ENCODE measurements around the gene RASD2. TPM values are rescaled to one million over a fixed set of nuclear protein-coding genes. Genes with fewer than 3 reads are reported as not detected.

Gene RASD2
- total and polyA plus RNA-seq, 2 donors from 2014 or later, result 1.1 to 3.4 TPM

DNA sequence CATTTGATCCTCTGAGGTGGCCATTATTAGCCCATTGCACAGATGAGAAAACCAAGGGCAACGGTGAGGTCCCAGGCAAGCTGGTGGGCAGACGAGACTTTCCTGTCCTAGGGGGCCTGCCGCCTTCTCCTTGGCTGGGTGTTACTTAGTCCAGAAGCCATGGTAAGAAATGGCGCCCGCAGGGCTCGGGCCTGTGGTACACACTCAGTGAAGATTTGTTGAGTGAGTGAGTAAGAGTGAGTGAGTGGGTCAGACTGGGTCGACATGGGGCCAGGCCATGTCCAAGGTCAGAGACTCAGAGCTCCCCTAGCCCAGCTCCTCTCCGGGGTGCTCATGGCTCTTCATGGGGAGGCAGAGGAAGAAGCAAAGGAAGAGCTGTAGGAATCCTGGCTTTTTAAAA is 36.0 kb downstream of the RASD2 start:
- no peak overlapping the region for H3K27ac ChIP-seq (ENCODE audit: low read depth in 2 of 2, low read length in 2 of 2)
- H3K9me3 ChIP-seq (ENCODE audit: control insufficient read depth in 2 of 3, insufficient read depth in 1 of 3, low read length in 3 of 3), result no peaks in the 10 kb centered on the region
- H3K9ac ChIP-seq (ENCODE audit: low read length in 3 of 3), result no peak overlapping the region
- TF ChIP-seq, protein P1, sequence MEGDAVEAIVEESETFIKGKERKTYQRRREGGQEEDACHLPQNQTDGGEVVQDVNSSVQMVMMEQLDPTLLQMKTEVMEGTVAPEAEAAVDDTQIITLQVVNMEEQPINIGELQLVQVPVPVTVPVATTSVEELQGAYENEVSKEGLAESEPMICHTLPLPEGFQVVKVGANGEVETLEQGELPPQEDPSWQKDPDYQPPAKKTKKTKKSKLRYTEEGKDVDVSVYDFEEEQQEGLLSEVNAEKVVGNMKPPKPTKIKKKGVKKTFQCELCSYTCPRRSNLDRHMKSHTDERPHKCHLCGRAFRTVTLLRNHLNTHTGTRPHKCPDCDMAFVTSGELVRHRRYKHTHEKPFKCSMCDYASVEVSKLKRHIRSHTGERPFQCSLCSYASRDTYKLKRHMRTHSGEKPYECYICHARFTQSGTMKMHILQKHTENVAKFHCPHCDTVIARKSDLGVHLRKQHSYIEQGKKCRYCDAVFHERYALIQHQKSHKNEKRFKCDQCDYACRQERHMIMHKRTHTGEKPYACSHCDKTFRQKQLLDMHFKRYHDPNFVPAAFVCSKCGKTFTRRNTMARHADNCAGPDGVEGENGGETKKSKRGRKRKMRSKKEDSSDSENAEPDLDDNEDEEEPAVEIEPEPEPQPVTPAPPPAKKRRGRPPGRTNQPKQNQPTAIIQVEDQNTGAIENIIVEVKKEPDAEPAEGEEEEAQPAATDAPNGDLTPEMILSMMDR (IDR thresholded peaks at IDR 0.05; ENCODE audit: borderline replicate concordance, extremely low read depth, insufficient read depth), result no peak
- intact Hi-C loops (cut with DNase I), result loop anchor here (5.0 kb wide), 1 partner anchor 144 kb away; no protein-coding TSS in a partner anchor
- H3K4me3 ChIP-seq (ENCODE audit: low read length in 3 of 3), result no peak overlapping the region
- no peaks in the 10 kb centered on the region for H3K36me3 ChIP-seq (ENCODE audit: control insufficient read depth in 2 of 3, insufficient read depth in 3 of 3, low read length in 3 of 3)
- no peaks in the 10 kb centered on the region for H3K27me3 ChIP-seq (ENCODE audit: control insufficient read depth, insufficient read depth, low read length)
- no peaks in the 10 kb centered on the region for H3K4me1 ChIP-seq (ENCODE audit: control insufficient read depth in 2 of 3, insufficient read depth in 2 of 3, low read depth in 1 of 3, low read length in 3 of 3)
- DNase-seq (no peak), FAIRE-seq (no peak)

DNA sequence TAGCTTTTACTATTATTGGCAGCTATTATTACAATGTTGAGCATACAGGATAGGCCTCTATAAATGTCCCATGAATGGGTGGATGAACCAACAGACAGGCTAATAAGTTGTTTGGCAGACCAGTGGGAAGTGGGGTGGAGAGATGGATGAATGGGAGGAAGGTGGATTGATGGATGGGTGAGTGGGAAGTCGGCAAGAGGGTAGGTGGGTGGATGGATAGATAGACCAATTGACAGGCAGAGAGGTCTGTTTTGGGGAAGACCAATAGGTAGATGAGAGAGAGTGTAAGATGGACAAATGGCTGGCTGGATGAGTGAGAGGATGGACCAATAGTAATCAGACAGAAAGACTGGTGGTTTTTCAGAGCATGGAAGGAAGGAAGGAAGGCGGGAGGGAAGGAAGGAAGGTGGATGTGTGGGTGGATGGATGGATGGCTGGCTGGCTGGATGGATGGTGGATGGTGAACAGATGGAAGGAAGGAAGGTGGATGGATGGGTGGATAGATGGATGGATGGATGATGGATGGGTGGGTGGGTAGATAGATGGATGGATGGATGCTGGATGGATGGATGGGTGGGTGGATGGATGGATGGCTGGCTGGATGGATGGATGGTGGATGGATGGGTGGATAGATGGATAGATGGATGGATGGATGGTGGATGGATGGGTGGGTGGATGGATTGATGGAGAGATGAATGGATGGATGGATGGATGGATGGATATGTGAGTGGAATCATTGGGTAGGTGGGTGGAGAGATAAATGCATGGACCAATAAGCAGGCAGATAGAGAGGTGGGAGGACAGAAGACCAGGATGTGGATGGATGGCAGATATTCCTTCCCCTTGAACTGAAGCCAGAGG is 37.4 kb downstream of the RASD2 start:
- peaks cover 0 to 2% (median 0%) of the 10 kb centered on the region in 3 donors for H3K4me1 ChIP-seq (ENCODE audit: control insufficient read depth in 2 of 3, insufficient read depth in 2 of 3, low read depth in 1 of 3, low read length in 3 of 3)
- H3K27me3 ChIP-seq (ENCODE audit: control insufficient read depth, insufficient read depth, low read length), result no peaks in the 10 kb centered on the region
- no peaks in the 10 kb centered on the region for H3K36me3 ChIP-seq (ENCODE audit: control insufficient read depth in 2 of 3, insufficient read depth in 3 of 3, low read length in 3 of 3)
- H3K27ac ChIP-seq (ENCODE audit: low read depth in 2 of 2, low read length in 2 of 2), result no peak overlapping the region
- intact Hi-C loops (cut with DNase I), result loop anchor here (5.0 kb wide), 1 partner anchor 146 kb away; no protein-coding TSS in a partner anchor
- DNase-seq (no peak), FAIRE-seq (no peak)
- no peak overlapping the region for H3K9ac ChIP-seq (ENCODE audit: low read length in 3 of 3)
- TF ChIP-seq, protein P1 (IDR thresholded peaks at IDR 0.05; ENCODE audit: borderline replicate concordance, extremely low read depth, insufficient read depth), result no peak
- no peak overlapping the region for H3K4me3 ChIP-seq (ENCODE audit: low read length in 3 of 3)
- no peaks in the 10 kb centered on the region for H3K9me3 ChIP-seq (ENCODE audit: control insufficient read depth in 2 of 3, insufficient read depth in 1 of 3, low read length in 3 of 3)

DNA sequence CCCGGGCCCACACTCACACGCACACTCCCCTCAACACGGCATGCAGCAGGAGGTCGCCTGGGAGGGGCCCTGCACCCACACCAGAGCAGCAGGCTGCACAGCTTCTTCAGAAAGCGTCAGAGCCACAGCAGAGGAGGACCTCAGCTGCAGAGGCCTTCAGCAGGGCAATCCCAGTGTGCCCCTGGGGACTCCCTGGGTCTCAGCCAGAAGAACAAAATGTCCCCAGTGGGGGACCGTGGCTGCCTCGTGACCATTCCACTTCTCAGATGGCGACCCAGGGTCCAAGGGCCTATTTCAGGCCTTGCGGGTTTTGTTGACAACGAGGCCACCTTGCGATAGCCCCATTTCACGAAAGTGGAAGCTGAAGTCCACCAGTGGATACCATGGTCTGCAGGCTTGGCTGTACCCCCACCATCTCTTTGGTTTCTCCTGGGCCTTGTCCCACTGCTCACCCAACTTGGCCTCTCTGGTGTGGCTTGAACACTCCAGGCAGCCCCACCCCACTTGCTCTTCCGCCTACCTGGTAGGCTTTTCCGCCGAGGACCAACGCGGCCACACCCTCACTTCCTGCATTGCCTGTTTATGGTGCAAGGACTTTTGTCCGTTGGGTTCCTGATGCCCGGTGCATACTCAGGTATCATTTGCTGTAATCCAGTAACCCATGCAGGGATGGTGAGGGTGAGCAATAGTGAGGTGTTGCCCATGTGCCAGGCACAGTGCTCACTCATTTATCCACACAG is 38.4 kb downstream of the RASD2 start:
- no peak overlapping the region for H3K27ac ChIP-seq (ENCODE audit: low read depth in 2 of 2, low read length in 2 of 2)
- TF ChIP-seq, protein P1 (IDR thresholded peaks at IDR 0.05; ENCODE audit: borderline replicate concordance, extremely low read depth, insufficient read depth), result no peak
- no peak for FAIRE-seq
- intact Hi-C loops (cut with DNase I), result loop anchor here (5.0 kb wide), 1 partner anchor 147 kb away; no protein-coding TSS in a partner anchor
- no peaks in the 10 kb centered on the region for H3K36me3 ChIP-seq (ENCODE audit: control insufficient read depth in 2 of 3, insufficient read depth in 3 of 3, low read length in 3 of 3)
- no peak overlapping the region for H3K4me3 ChIP-seq (ENCODE audit: low read length in 3 of 3)
- H3K9me3 ChIP-seq (ENCODE audit: control insufficient read depth in 2 of 3, insufficient read depth in 1 of 3, low read length in 3 of 3), result no peaks in the 10 kb centered on the region
- H3K4me1 ChIP-seq (ENCODE audit: control insufficient read depth in 2 of 3, insufficient read depth in 2 of 3, low read depth in 1 of 3, low read length in 3 of 3), result peaks cover 0 to 2% (median 0%) of the 10 kb centered on the region in 3 donors
- no peak overlapping the region for H3K9ac ChIP-seq (ENCODE audit: low read length in 3 of 3)
- DNase-seq, result no peak
- H3K27me3 ChIP-seq (ENCODE audit: control insufficient read depth, insufficient read depth, low read length), result no peaks in the 10 kb centered on the region

Data from kidney (tissue), 14 donors.